GM21447 (cell line): Measurements from ENCODE around the gene ACSS3.

Experiments
- ATAC-seq: cut with Tn5 transposase; IDR thresholded peaks from one replicate; pipeline ENCODE4 v1.9.1; 2021; ENCODE audit not compliant: unreplicated experiment

ACSS3 gene

DNA sequence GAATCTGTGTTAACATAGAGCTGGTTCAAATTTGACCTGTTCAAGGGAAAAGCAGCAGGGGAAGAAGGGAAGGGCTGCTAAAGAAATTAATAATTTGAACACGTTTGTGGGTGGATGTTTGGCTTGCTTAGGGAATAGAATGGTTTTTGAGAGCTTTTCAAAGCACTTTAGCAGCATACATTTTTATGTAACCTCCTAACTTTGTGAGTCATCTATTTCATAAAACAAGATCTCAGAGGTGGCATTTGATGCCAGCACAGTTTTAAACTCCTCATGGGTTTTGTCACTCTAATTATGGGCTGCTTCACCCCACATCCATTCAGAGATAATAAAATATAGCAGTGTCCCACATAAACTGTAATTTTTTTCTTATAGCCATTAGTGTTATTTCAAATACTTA, 143.8 kb downstream of the ACSS3 start:
- ATAC-seq, result no peak

DNA sequence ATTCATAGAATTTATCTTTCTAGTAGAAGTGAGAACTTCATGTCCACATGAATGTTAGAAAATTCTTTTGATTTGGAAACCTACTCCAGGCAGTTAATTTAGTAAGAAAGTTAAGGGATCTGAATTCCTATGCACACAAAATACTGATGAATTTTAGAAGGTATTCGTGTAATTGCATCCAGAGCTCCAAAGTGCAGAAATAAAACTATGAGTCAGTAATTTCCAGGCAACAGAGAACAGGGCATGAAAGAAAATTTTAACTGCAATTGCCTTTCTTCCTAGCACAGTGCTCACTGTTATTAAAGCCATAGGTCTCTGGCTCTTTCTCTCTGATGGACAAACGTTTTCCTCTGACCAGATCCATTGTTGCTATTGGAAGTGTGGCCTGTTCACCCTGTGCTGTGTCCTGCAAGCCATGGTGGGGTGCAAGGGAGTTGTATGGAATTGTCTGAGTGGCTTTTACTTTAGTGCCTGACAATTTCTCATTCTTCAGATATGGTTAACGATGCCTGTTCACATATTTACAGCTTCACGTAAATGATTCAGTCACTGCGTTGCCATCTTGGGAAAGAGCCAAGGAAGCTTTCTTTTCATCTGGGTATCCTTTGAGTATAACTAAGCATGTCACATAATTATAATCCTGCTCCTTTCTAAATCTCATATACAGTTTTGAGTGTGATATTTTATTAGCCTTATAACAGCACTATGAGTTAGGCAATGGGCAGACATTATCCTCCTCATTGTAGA, 145.1 kb downstream of the ACSS3 start:
- no peak for ATAC-seq

DNA sequence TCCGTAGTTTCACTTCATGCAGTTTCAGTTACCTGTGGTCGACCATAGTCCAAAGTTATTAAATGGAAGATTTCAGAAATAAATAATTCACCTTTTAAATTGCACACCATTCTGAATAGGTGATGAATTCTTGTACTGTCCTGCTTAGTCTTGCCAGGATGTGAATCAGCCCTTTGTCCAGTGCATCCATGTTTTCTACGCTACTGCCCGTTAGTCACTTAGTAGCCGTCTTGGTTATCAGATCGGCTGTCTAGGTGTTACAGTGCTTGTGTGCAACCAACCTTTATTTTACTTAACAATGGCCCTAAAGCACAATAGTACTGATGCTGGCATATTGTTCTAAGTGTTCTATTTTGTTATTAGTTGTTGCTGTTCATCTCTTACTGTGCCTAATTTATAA, 146.7 kb downstream of the ACSS3 start:
- no peak for ATAC-seq

DNA sequence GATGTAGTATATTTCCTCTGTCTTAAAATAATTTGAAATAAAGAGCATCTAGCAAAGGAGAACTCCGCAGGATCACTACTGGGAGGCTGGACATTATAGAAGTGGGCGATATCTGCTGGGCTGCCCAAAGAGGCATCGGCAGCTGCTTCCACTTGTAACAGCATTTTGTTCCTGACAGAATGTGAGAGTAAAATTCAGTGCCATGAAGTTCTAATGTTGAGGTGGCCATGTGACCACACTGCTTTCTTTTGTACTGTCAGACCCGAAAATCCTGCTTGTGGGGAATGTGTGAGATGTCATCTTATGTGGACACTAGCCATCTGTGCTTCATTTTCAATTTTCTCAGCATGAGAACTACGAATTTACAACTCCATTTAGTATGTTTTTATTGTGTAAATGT, 151.9 kb downstream of the ACSS3 start:
- ATAC-seq, result no peak

DNA sequence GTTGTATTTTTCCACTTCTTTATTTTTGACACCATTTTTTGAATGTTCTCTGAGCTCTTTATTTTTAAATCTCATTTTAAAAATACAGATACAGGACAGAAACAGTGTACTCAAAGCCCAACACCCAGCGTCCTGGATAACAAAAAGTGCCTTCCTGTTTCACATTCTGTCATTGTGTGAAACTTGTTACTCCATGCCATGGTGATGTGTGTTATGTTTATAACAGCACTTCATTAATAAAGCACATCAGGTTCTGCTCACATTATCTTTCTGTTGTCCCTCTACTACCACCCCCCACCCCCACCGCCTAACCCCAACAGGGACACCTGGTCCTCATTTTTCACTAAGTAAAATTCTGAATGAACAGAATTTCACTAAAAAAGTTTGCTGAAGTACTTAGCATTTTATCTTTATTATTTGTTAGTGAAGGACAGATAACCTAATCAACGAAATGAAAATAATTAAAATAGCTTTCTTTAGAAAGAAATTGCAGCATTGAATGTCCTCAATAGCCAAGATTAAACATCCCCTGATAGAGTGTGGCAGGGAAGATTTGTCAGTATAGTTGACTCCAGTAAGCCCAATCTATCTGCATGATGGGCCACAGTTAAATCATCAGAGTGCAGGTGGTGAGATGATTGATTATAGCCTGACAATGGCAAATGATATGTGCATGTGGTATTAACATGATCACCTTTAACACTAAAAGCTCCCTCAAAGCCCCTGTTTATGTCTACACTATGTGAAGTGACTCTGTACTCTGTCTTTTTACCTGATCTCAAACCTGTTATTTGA, 153.9 kb downstream of the ACSS3 start:
- ATAC-seq, result no peak

DNA sequence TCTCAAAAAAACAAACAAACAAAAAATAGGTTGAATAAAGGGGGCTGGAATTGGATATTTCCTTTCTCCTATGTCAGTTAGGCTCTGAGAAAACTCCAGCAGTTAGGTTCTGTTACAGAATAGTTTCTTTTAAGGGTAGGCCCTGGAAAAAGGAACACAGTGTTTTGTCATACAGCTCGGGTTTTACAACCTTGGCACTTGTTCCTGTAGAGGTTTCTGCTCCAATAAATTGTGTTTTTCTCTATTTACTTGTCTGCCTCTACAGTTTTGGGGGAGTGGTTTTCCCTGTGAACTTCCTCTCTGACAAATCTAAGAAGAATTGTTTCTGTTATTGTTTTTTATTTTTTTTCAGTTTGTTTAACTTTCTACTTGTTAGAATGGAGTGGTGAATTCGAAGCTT, 167.6 kb downstream of the ACSS3 start:
- ATAC-seq, result no peak

DNA sequence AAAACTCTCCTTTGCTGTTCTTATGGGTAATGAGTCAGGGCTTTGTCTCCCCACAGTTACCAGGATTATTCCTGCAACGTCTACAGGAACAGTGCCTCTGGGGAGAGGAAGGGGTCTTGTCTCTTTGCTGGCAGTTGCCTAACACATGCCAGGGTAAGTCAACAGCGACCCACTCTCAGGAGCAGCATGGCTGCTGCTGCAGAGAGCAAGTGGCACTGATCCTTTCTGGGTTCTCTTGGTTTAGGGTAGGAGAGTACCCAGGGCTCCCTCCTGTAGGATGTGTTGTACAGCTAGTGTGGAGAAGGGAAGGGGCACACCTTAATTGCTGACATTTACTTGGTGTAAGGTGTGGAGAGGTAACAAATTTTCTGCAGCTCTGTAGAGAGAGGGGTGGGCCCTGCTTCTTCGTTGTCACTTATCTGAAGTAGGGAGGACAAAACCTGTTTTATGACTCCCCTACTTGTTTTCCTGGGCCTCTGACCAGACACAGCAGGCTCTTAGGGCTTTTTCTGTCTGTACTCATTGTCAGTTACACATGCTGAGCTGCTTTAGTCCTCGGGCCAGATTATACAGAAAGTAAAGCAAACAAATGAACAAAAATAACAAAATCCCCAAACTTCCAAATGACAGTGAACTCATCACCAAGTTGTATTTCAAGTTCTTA, 168.2 kb downstream of the ACSS3 start:
- no peak for ATAC-seq

DNA sequence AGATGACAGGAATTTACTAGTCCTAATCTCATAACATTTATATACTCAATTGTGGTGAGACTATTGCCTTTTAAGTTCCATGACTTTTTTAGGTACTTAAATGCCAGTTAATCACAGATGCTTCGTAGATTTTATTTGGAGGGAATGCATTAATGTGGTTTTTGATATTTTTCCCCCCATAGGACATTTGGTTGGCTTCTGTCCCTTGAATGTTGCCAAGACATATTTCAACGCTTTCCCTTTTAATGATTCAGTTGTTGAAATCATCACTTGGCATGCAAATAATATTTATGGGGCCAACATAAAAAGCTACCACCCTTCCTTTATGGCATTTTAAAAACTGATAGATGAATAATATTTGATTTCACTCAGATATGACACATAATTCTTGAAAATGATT, 172.1 kb downstream of the ACSS3 start:
- ATAC-seq, result no peak

DNA sequence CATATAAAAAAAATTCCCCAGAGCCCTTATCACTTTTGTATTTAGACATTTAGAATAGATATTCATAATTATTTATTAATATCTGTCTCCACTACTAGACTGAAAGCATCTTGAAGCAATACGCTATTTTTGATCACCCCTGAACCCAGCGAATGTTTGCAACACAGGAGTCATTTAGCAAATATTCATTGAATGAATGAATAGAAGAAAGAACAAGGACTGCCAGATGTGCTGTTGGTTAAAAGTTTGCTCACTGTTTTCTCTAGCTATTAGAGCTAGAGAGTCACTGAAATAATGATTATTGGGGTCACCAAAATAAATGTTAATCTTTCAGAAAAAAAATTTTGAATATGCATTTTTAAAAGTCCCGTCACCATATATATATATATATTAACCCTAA, 174.3 kb downstream of the ACSS3 start:
- ATAC-seq, result no peak

DNA sequence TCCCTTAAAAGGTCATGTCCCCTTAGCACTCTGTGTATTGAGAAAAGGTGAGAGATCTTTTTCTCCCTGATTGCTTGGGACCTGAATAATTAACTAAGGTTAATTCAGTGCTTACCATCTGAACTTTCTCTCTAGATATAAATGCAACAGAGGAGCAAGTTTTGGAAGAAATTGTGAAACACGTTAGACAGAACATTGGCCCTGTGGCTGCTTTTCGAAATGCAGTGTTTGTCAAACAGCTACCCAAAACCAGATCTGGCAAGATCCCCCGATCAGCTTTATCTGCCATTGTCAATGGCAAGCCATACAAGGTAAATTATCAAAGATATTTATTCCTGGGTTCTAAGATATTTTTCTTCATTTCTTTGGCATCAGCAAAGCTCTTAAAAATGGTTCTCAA, 175.5 kb downstream of the ACSS3 start:
- ATAC-seq, result no peak

DNA sequence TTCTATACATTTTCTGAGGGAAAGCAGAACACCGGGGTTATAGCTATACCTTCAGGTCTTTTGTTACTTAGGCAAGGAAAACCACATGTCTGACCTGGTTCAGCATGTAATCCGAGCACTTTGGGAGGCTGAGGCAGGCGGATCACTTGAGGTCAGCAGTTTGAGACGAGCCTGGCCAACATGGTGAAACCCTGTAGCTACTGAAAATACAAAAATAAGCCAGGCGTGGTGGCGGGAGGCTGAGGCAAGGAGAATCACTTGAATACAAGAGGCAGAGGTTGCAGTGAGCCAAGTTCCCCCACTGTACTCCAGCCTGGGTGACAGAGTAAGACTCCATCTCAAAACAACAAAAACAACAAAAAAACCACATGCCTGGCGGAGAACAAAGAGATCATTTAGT, 177.6 kb downstream of the ACSS3 start:
- ATAC-seq, result no peak

DNA sequence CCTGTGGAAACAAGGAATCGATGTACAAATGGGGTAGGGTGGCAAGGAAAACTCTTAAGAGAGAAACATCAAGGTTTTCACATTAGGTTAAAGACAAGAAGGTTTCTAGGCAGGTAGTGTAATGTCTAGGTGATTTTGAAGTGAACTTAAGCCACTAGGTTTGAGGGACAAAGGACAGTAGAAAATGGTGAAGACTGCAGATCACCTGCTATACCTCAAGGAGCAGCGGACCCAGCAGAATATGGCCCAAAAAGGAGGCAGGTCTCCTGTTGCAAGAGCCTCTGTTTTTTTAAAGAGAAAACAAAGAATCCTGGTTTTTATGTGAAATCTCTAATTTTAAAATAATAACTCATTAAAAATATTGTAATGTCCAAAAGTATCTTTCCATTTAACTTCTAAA, 178.1 kb downstream of the ACSS3 start:
- no peak for ATAC-seq

DNA sequence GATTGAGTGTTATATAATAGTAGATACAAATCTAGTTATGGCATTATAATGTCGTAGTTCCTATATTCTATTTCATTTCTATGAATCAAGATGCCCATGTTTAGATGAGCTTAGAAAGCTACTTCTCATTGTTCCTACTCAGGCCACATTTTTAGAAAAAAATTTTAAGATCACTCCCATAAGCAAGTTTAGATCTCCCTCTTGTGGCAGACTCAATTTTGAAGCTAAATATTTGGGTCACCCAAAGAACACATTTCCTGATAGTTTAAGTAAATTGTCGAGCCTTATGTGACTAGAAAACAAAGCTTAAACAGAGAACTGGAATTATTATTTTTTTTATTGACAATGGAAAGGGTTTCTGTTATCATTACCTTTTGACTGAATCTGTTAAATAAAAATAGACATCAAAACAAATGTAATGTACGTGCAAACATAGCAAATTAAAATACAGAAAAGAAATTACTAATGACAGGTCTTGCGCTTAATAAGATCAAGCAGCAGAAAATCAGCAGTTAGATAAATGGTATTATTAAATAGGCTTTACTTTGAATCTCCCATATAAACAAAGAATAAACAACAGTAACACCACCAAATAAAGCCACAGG, 180.2 kb downstream of the ACSS3 start:
- no peak for ATAC-seq

DNA sequence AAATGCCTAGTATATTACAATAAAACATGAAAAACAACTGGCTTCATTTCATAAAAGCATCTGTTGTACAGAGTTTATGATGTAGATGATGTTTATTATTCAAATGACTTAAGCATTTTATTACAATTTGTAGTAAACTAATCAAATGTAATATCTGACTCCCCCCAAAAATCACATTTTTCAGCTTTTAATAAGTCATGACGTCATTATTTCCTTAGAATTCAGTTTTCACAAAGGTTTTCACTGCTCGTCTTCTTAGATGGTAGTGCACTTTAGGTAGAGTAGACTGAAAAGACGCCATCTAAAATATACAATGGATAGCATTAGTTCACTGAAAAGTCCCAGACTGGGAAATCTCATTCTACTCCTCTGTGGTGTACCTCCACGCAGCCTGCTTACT, 181.5 kb downstream of the ACSS3 start:
- ATAC-seq, result no peak

DNA sequence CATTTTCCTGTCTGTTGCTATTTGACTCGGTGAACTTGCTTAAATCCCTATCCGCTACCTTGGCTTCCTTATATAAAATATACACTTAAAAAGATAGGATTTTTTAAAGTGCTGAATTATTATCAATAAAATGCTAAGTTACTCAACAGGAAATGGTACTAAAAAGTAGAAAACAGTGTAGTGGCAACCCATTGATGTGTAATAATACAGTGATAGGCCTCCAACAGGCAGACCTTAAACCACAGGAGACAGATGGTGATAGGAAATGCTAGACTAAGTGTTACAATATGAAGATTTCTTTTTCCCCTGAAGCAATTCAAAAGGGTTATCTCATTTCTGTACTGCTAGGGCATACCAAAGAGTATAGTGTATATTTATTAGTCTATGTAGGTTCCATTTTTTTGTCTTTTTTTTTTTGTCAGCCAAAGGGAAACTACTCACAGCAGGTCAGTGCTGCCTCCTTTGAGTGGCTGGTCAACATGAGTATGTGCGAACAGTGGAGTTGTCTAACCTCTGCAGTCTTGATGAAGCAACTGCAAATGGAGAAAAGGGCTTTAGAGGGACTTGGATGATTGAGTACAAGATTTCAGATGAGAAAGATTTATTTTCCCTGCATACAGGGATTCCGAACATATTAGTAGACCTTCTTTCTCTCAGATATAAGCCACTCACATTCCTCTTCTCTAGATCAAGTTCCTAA, 183.8 kb downstream of the ACSS3 start:
- no peak for ATAC-seq

DNA sequence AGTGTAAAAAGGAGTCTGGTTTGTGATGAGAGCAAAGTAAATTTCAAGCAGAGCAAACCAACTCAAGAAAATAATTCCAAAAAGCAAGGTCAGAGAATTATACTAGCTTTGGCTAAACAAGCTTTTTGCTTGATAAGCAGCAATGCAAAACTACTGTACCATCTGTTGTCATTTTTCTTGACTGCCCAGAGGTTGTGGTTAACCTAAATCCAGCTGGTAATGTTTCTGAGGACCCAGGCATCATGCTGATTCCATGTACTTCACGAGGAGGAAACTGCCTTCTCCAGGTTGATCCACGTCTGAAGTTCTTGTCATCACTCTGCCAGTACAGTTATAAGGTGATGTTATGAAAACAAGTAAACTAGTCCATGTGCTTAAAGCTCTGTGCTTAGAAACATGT, 185.2 kb downstream of the ACSS3 start:
- no peak for ATAC-seq

DNA sequence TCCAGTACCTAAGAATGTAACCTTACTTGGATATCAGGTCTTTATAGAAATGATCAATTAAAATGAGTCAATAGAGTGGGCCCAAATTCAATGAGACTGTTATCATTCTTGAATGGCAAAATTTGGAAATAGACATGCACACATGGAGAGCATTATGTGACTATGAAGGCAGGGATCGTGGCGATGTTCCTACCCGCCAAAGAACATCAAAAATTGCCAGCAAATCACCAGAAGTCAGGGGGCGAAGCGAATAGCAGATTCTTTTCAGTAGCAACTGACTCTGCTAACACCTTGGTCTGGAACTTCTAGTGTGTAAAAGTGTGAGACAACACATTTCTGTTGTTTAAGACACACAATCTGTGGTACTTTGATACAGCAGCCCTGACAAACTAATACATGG, 192.5 kb downstream of the ACSS3 start:
- ATAC-seq, result no peak

DNA sequence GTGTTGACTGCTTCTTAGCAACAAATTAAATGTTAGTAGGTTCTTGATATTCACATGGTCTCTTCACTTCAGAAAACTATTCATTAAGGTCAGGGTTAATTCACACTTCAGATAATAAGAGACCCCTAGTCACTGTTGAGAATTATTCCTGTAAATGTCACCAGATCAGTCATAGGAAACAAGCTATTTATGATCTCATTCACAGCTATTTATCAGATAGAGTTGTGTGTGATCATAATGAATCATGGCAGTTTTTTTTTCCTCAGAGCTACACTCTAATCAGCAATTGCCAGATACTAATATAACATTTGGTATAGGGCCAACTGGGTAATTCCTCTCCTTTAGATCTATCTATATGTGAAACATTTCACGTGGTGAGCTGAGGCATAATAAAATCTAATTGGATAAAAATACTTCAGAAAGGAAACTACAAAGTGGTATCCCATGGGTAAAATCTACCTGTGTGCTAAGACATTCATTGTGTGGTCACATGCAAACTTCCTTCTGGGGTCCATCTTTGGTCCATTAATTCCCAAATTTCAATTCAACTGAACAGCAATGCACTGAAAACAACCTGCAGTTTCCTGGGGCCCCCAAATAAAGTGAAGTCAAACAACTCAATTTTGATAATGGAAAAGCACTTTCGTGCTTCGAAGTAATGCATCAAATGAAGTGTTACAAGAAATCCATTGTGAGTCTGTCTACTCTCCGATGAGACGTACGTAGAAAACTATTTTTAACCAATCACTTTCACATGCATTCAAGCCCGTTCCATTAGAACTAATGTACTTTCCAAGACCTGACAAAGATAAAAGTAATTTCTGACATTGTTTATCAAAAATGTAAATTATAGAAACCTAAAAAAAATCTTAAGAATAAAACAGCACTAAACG, 197.0 kb downstream of the ACSS3 start:
- no peak for ATAC-seq

DNA sequence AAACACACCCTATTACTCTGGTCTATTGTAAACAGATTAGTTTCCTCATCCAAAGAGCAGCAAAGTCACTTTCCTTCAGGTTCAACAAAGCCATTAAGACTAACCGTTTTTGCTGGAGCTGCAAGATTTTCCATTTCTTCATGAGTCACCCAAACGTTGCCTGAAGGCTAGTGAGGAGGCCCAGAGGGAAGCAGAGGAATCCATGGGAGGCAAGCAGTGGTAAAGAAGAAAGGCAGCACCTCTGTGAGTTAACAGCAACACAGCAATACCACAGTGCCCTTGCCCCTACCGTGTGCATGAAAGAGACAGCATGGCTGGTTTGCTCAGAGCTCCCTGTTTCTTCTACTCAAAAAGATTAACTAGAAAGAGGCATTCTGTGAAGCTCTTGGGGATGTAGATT, 206.3 kb downstream of the ACSS3 start:
- no peak for ATAC-seq

DNA sequence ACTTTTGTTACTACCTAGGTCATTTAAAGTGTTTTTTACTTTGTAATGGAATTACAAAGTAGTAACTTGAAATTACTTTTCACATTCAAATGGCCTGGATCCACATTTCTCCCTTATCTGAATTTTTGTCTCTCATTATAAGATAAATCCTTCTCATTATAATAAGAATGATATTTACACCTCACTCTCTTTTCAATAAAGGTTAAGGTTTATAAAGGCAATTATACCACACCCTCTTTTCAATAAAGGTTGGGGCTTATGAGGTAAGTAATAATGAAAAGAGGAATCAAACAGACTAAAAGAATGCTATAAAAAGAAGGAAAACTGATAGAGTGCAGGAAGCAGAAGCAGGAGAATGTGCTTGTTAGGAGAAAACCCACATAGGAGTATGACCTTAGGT, 210.8 kb downstream of the ACSS3 start:
- ATAC-seq, result no peak
